SHP77 treated with DMSO at 0.1 percent for 48 hours (cell line): ENCODE data around the gene ITIH5.
"Not testable (repeated sequence)": the region's sequence is repeated elsewhere in the genome, so short reads cannot be mapped to it uniquely, and the experiment has no call there.

Source experiments
- DNase-seq: peaks from one replicate; lab custom pipeline; 2025; lab: John Stamatoyannopoulos, UW

Gene ITIH5

GRCh38 chr10:7666253-7667023 is at the start of gene ITIH5:
TSS of gene ITIH5 (minus strand) at chr10:7666966. CDS start at chr10:7666892, 74 bp downstream.
- no peak for DNase-seq

- no peak for DNase-seq
Observed at GRCh38 chr10:7715515-7715914, 48.7 kb upstream of the ITIH5 start.

- DNase-seq = not testable (repeated sequence)
Observed at GRCh38 chr10:7711075-7711474, 44.3 kb upstream of the ITIH5 start.

GRCh38 chr10:7710446-7710845 is 43.7 kb upstream of the ITIH5 start:
- no peak for DNase-seq

GRCh38 chr10:7708832-7709231 is 42.1 kb upstream of the ITIH5 start:
- no peak for DNase-seq

GRCh38 chr10:7707858-7708622 is 41.3 kb upstream of the ITIH5 start:
- no peak for DNase-seq

- DNase-seq = no peak
Observed at GRCh38 chr10:7707102-7707501, 40.3 kb upstream of the ITIH5 start.

GRCh38 chr10:7706534-7707073 is 39.8 kb upstream of the ITIH5 start:
- DNase-seq = no peak

GRCh38 chr10:7705341-7705740 is 38.6 kb upstream of the ITIH5 start:
- no peak for DNase-seq

GRCh38 chr10:7704071-7705016 is 37.6 kb upstream of the ITIH5 start:
- no peak for DNase-seq

- DNase-seq = no peak
Observed at GRCh38 chr10:7703140-7703539, 36.4 kb upstream of the ITIH5 start, which contains the start of gene ITIH2. TSS of gene ITIH2 (plus strand) at chr10:7703316. CDS start at chr10:7703435, 119 bp downstream.

GRCh38 chr10:7702288-7702812 is 35.6 kb upstream of the ITIH5 start:
- DNase-seq = no peak

- DNase-seq = no peak
Observed at GRCh38 chr10:7701158-7701742, 34.5 kb upstream of the ITIH5 start.

GRCh38 chr10:7700577-7701125 is 33.9 kb upstream of the ITIH5 start:
- DNase-seq = no peak

GRCh38 chr10:7697426-7697825 is 30.7 kb upstream of the ITIH5 start:
- DNase-seq = no peak

- DNase-seq = no peak
Observed at GRCh38 chr10:7696545-7696944, 29.8 kb upstream of the ITIH5 start.

- not testable (repeated sequence) for DNase-seq
Observed at GRCh38 chr10:7693194-7693593, 26.4 kb upstream of the ITIH5 start.

- not testable (repeated sequence) for DNase-seq
Observed at GRCh38 chr10:7692368-7692767, 25.6 kb upstream of the ITIH5 start.

GRCh38 chr10:7690885-7691597 is 24.3 kb upstream of the ITIH5 start:
- not testable (repeated sequence) for DNase-seq

GRCh38 chr10:7689591-7689990 is 22.8 kb upstream of the ITIH5 start:
- no peak for DNase-seq
